ENCODE measurements around the gene ENTPD7.

Gene ENTPD7

GRCh38 chr10:99619090-99619800 is 40.1 kb upstream of the ENTPD7 start:
- no peaks in the 10 kb centered on the region for H3K9me2 ChIP-seq (replicated peaks; ENCODE audit: insufficient read depth, low read length)
- peak overlapping the region; percentile 19; the same call in 1 of the 2 replicates for H2AFZ ChIP-seq (ENCODE audit: low read length)
- H3K36me3 ChIP-seq (replicated peaks; ENCODE audit: insufficient read depth, low read length) = no peaks in the 10 kb centered on the region
- H3K9ac ChIP-seq (ENCODE audit: low read length) = peak overlapping the region; percentile 90
- H3K27ac ChIP-seq (ENCODE audit: low read length) = peak overlapping the region; percentile 75
- H3K4me2 ChIP-seq (ENCODE audit: low read depth, low read length) = peak overlapping the region; percentile 67
- H3K27me3 ChIP-seq (replicated peaks; ENCODE audit: insufficient read depth, low read length) = no peaks in the 10 kb centered on the region
- DNase-seq = peak; percentile 60
- peaks cover 9% of the 10 kb centered on the region; the same call in 1 of the 2 replicates for H4K20me1 ChIP-seq (ENCODE audit: insufficient read depth, low read length)
- H3K4me1 ChIP-seq (ENCODE audit: low read length) = peaks cover 14% of the 10 kb centered on the region
- H3K9me3 ChIP-seq (replicated peaks; ENCODE audit: insufficient read depth, low read length) = no peaks in the 10 kb centered on the region
- TF ChIP-seq EZH2phosphoT487 (IDR thresholded peaks at IDR 0.05; ENCODE audit: low read length) (no peak), EZH2 (optimal IDR thresholded peaks at IDR 0.05; ENCODE audit: low read depth, low read length) (no peak)
- TF ChIP-seq, protein P1, sequence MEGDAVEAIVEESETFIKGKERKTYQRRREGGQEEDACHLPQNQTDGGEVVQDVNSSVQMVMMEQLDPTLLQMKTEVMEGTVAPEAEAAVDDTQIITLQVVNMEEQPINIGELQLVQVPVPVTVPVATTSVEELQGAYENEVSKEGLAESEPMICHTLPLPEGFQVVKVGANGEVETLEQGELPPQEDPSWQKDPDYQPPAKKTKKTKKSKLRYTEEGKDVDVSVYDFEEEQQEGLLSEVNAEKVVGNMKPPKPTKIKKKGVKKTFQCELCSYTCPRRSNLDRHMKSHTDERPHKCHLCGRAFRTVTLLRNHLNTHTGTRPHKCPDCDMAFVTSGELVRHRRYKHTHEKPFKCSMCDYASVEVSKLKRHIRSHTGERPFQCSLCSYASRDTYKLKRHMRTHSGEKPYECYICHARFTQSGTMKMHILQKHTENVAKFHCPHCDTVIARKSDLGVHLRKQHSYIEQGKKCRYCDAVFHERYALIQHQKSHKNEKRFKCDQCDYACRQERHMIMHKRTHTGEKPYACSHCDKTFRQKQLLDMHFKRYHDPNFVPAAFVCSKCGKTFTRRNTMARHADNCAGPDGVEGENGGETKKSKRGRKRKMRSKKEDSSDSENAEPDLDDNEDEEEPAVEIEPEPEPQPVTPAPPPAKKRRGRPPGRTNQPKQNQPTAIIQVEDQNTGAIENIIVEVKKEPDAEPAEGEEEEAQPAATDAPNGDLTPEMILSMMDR (IDR thresholded peaks at IDR 0.05; ENCODE audit: low read length) = no peak
- H3K4me3 ChIP-seq (ENCODE audit: low read length) = peak overlapping the region; percentile 98
- H3K79me2 ChIP-seq (ENCODE audit: low read length) = peaks cover 49% of the 10 kb centered on the region
- peaks cover 30% of the 10 kb centered on the region for H3F3A ChIP-seq (ENCODE audit: insufficient read depth, low read length)

GRCh38 chr10:99619851-99620710 is 39.2 kb upstream of the ENTPD7 start, which contains the start of gene SLC25A28:
TSS of gene SLC25A28 (minus strand) at chr10:99620439. CDS start at chr10:99620335, 104 bp downstream.
- peak; percentile 100 for DNase-seq
- Histone ChIP-seq H3K79me2 (ENCODE audit: low read length) (peaks cover 47% of the 10 kb centered on the region), H3K4me3 (ENCODE audit: low read length) (peak within 1 kb of the TSS; percentile 98), H3K27ac (ENCODE audit: low read length) (peak within 1 kb of the TSS; percentile 94), H3K4me2 (ENCODE audit: low read depth, low read length) (peak within 1 kb of the TSS; percentile 94), H3F3A (ENCODE audit: insufficient read depth, low read length) (peaks cover 30% of the 10 kb centered on the region), H3K36me3 (replicated peaks; ENCODE audit: insufficient read depth, low read length) (no peaks in the 10 kb centered on the region), H3K27me3 (replicated peaks; ENCODE audit: insufficient read depth, low read length) (no peaks in the 10 kb centered on the region), H3K9me3 (replicated peaks; ENCODE audit: insufficient read depth, low read length) (no peaks in the 10 kb centered on the region), H3K9me2 (replicated peaks; ENCODE audit: insufficient read depth, low read length) (no peaks in the 10 kb centered on the region), H3K9ac (ENCODE audit: low read length) (peak within 1 kb of the TSS; percentile 94), H4K20me1 (ENCODE audit: insufficient read depth, low read length) (peaks cover 9% of the 10 kb centered on the region; the same call in 1 of the 2 replicates), H2AFZ (ENCODE audit: low read length) (peak within 1 kb of the TSS; percentile 91), H3K4me1 (ENCODE audit: low read length) (peaks cover 14% of the 10 kb centered on the region)
- TF ChIP-seq, protein P1 (IDR thresholded peaks at IDR 0.05; ENCODE audit: low read length) = no peak
- TF ChIP-seq EZH2phosphoT487 (IDR thresholded peaks at IDR 0.05; ENCODE audit: low read length) (no peak), EZH2 (optimal IDR thresholded peaks at IDR 0.05; ENCODE audit: low read depth, low read length) (no peak)

DNA sequence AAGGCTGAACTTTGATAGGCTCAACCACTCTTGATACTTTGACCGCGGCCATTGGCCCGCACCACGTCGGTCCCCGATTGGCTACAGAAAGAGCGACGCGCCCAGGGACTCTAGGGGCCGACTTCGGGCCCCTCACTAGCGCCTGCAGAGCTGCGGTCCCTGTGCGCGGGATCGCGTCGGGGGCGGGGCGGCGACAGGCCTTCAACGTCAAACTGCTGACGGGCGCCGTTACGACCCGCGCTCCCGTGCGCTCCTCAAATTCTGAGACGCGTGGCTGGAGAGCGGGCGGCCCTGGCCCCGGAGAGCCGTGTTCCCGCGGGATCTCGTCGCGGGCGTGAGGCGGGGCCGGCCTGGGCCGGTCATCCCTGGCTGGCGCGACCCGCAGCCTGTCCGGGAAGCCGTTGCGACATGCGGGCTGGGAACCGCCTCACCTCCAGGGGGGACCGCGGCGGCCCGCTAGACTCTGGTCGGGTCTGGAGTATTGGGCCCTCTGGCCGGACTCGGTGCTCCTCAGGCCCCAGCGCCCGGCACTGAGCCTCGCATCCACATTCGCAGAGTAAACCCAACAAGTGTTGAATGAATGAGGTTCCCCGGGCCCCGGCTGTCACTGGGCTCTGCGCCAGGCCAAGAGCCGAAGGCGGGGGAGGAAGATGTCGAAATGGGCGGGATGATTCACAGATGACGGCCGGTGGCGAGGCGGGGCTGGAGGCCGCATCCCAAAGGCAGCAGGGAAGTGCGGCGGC is 38.4 kb upstream of the ENTPD7 start:
- peak overlapping the region; percentile 94 for H3K9ac ChIP-seq (ENCODE audit: low read length)
- peak overlapping the region; percentile 91 for H2AFZ ChIP-seq (ENCODE audit: low read length)
- no peaks in the 10 kb centered on the region for H3K27me3 ChIP-seq (replicated peaks; ENCODE audit: insufficient read depth, low read length)
- H3K4me1 ChIP-seq (ENCODE audit: low read length) = peaks cover 14% of the 10 kb centered on the region
- H3K9me3 ChIP-seq (replicated peaks; ENCODE audit: insufficient read depth, low read length) = no peaks in the 10 kb centered on the region
- peak overlapping the region; percentile 94 for H3K27ac ChIP-seq (ENCODE audit: low read length)
- no peaks in the 10 kb centered on the region for H3K36me3 ChIP-seq (replicated peaks; ENCODE audit: insufficient read depth, low read length)
- TF ChIP-seq EZH2phosphoT487 (IDR thresholded peaks at IDR 0.05; ENCODE audit: low read length) (no peak), EZH2 (optimal IDR thresholded peaks at IDR 0.05; ENCODE audit: low read depth, low read length) (no peak)
- TF ChIP-seq, protein P1 (IDR thresholded peaks at IDR 0.05; ENCODE audit: low read length) = no peak
- peak overlapping the region; percentile 94 for H3K4me2 ChIP-seq (ENCODE audit: low read depth, low read length)
- peaks cover 30% of the 10 kb centered on the region for H3F3A ChIP-seq (ENCODE audit: insufficient read depth, low read length)
- peak overlapping the region; percentile 79 for H3K4me3 ChIP-seq (ENCODE audit: low read length)
- no peaks in the 10 kb centered on the region for H3K9me2 ChIP-seq (replicated peaks; ENCODE audit: insufficient read depth, low read length)
- H3K79me2 ChIP-seq (ENCODE audit: low read length) = peaks cover 40% of the 10 kb centered on the region
- peaks cover 9% of the 10 kb centered on the region; the same call in 1 of the 2 replicates for H4K20me1 ChIP-seq (ENCODE audit: insufficient read depth, low read length)
- DNase-seq = peak; percentile 74
